Liver (tissue), 9 donors: Measurements from ENCODE around the gene ECHS1. TPM values are rescaled to one million over a fixed set of nuclear protein-coding genes. Genes with fewer than 3 reads are reported as not detected.
A peak's percentile ranks its signal among the peaks of the same experiment; 100 is the strongest.

Experiments
- DNase-seq: peaks from one replicate; pipeline ENCODE4 v3.0.0-alpha.2; 2017; ENCODE audit warnings: low spot score
- H3K27ac ChIP-seq, 2 donors: one replicate each; pipeline ENCODE4 v1.7.0; 2013; ENCODE audit warnings: inconsistent platforms in 2 of 2, low read length in 2 of 2, control low read depth in 1 of 2, low read depth in 1 of 2, mild to moderate bottlenecking in 1 of 2
- H3K27me3 ChIP-seq, 4 donors: one replicate each; pipeline versions ENCODE4 v1.6.1 to v1.7.0; 2013; ENCODE audit warnings: low read length in 3 of 4, inconsistent platforms in 1 of 4, mild to moderate bottlenecking in 1 of 4, moderate library complexity in 1 of 4; ENCODE audit not compliant: control insufficient read depth in 4 of 4, insufficient read depth in 4 of 4
- H3K36me3 ChIP-seq, 4 donors: one replicate each; pipeline versions ENCODE4 v1.6.1 to v1.7.0; 2013; ENCODE audit warnings: low read length in 3 of 4, mild to moderate bottlenecking in 3 of 4, low read depth in 1 of 4, moderate library complexity in 1 of 4; ENCODE audit not compliant: control insufficient read depth in 4 of 4, insufficient read depth in 3 of 4
- H3K4me1 ChIP-seq, 4 donors: one replicate each; pipeline versions ENCODE4 v1.6.1 to v1.7.0; 2013; ENCODE audit warnings: low read length in 3 of 4, mild to moderate bottlenecking in 3 of 4, moderate library complexity in 1 of 4; ENCODE audit not compliant: control insufficient read depth in 4 of 4, insufficient read depth in 4 of 4
- H3K4me3 ChIP-seq, 3 donors: one replicate each; pipeline versions ENCODE4 v1.6.1 to v1.7.0; 2013; ENCODE audit warnings: low read length in 3 of 3, control low read depth in 1 of 3, low read depth in 1 of 3, mild to moderate bottlenecking in 1 of 3
- H3K9ac ChIP-seq, 2 donors: one replicate each; pipeline ENCODE4 v1.7.0; 2013; ENCODE audit warnings: low read length in 2 of 2, mild to moderate bottlenecking in 2 of 2, moderate library complexity in 2 of 2, control low read depth in 1 of 2, low read depth in 1 of 2
- H3K9me3 ChIP-seq, 4 donors: one replicate each; pipeline versions ENCODE4 v1.6.1 to v1.7.0; 2013; ENCODE audit warnings: low read length in 3 of 4; ENCODE audit not compliant: control insufficient read depth in 4 of 4
- ATF3 ChIP-seq: IDR thresholded peaks from 2 replicates; pipeline ENCODE4 v1.6.1; 2016; ENCODE audit warnings: antibody characterized with exemption
- FOXA1 ChIP-seq: IDR thresholded peaks from 2 replicates; pipeline ENCODE4 v1.6.1; 2016; ENCODE audit warnings: antibody characterized with exemption
- FOXA2 ChIP-seq: IDR thresholded peaks from 2 replicates; pipeline ENCODE4 v1.6.1; 2016; ENCODE audit warnings: antibody characterized with exemption
- GABPA ChIP-seq, 2 donors: IDR thresholded peaks in 1 of 2; conservative IDR thresholded peaks in 1 of 2; 2 replicates each; pipeline ENCODE4 v1.6.1; 2016; ENCODE audit warnings: antibody characterized with exemption in 2 of 2, mild to moderate bottlenecking in 1 of 2, moderate library complexity in 1 of 2
- HNF4A ChIP-seq, 2 donors: conservative IDR thresholded peaks; 2 replicates each; pipeline ENCODE4 v1.6.1; 2016; ENCODE audit warnings: antibody characterized with exemption in 2 of 2, mild to moderate bottlenecking in 2 of 2
- HNF4G ChIP-seq: IDR thresholded peaks from 2 replicates; pipeline ENCODE4 v1.6.1; 2016; ENCODE audit warnings: antibody characterized with exemption
- JUND ChIP-seq, 2 donors: IDR thresholded peaks; 2 replicates each; pipeline ENCODE4 v1.6.1; 2016; ENCODE audit warnings: antibody characterized with exemption in 2 of 2
- MAX ChIP-seq: IDR thresholded peaks from 2 replicates; pipeline ENCODE4 v1.6.1; 2016; ENCODE audit warnings: antibody characterized with exemption
- NR2F2 ChIP-seq: IDR thresholded peaks from 2 replicates; pipeline ENCODE4 v1.6.1; 2016; ENCODE audit warnings: antibody characterized with exemption
- RAD21 ChIP-seq, 2 donors: IDR thresholded peaks; 2 replicates each; pipeline ENCODE4 v1.6.1; 2016; ENCODE audit warnings: antibody characterized with exemption in 2 of 2, mild to moderate bottlenecking in 2 of 2
- REST ChIP-seq: IDR thresholded peaks from 2 replicates; pipeline ENCODE4 v1.6.1; 2016; ENCODE audit warnings: antibody characterized with exemption, mild to moderate bottlenecking
- RXRA ChIP-seq, 2 donors: IDR thresholded peaks; 2 replicates each; pipeline ENCODE4 v1.6.1; 2017 to 2018; ENCODE audit warnings: antibody characterized with exemption in 2 of 2, mild to moderate bottlenecking in 1 of 2
- SP1 ChIP-seq: IDR thresholded peaks from 2 replicates; pipeline ENCODE4 v1.6.1; 2018; ENCODE audit warnings: antibody characterized with exemption, mild to moderate bottlenecking
- YY1 ChIP-seq: IDR thresholded peaks from 2 replicates; pipeline ENCODE4 v1.6.1; 2016; ENCODE audit warnings: antibody characterized with exemption, mild to moderate bottlenecking
- WGBS: extraction: QIAGEN DNeasy Blood & Tissue Kit; methylation state at CpG from one replicate; pipeline ENCODE4 v1.1.7; 2013; 5-methylcytosine and 5-hydroxymethylcytosine counted together
- polyA plus RNA-seq, 2 donors: library from polyadenylated mRNA; stranded (reverse) in 1 of 2; unstranded in 1 of 2; fragments of 200-250 nt in 1 of 2; fragments of >200 nt in 1 of 2; fragmentation: Nextera tagmentation in 1 of 2; extraction: Ambion mirVana in 1 of 2; gene quantifications; one replicate each; pipeline versions ENCODE4 v1.2.1 to v1.2.3, GENCODE V29; 2013 to 2015
- total RNA-seq, 2 donors: library from RNA; depleted of rRNA; stranded (reverse); fragments of >200 nt; gene quantifications; one replicate each; pipeline ENCODE4 v1.2.3, GENCODE V29; 2014
- donor health status: healthy.
- donor health status: healthy.
- donor health status: healthy.
- donor health status: healthy.
- donor health status: healthy.

ECHS1 gene
- total and polyA plus RNA-seq, 4 donors = 41.5 to 849 (median 354) TPM

- 71% methylated on average over 24 of the region's 24 CpGs for WGBS
- Histone ChIP-seq H3K9me3 (no peaks in the 10 kb centered on the region), H3K27me3 (no peaks in the 10 kb centered on the region), H3K9ac (no peak overlapping the region), H3K36me3 (peaks cover 0 to 2% (median 0%) of the 10 kb centered on the region in 4 donors), H3K4me3 (no peak overlapping the region), H3K4me1 (peaks cover 27 to 94% (median 83%) of the 10 kb centered on the region in 4 donors), H3K27ac (no peak overlapping the region)
- no peak for DNase-seq
- peak in 1 of 2 donors; percentile 25 for TF ChIP-seq RAD21 (IDR thresholded peaks at IDR 0.05)
- no peak for TF ChIP-seq HNF4G
Observed at GRCh38 chr10:133351408-133352318, 21.5 kb downstream of the ECHS1 start.

- Histone ChIP-seq H3K9ac (no peak overlapping the region), H3K4me1 (peaks cover 27 to 89% (median 76%) of the 10 kb centered on the region in 4 donors), H3K4me3 (no peak overlapping the region), H3K36me3 (peaks cover 0 to 2% (median 0%) of the 10 kb centered on the region in 4 donors), H3K9me3 (no peaks in the 10 kb centered on the region), H3K27ac (peak overlapping the region; percentile 60 to 73), H3K27me3 (no peaks in the 10 kb centered on the region)
- WGBS = 23% methylated on average over 13 of the region's 13 CpGs
- TF ChIP-seq NR2F2 (peak; percentile 17), HNF4A (conservative IDR thresholded peaks at IDR 0.05) (peak; percentile 50 to 65), SP1 (peak; percentile 77), FOXA2 (no peak), MAX (no peak), JUND (IDR thresholded peaks at IDR 0.05) (no peak), HNF4G (no peak), REST (peak; percentile 52), FOXA1 (no peak), YY1 (no peak), RXRA (IDR thresholded peaks at IDR 0.05) (peak; percentile 65 to 82), RAD21 (IDR thresholded peaks at IDR 0.05) (peak; percentile 13 to 16), GABPA (IDR thresholded peaks at IDR 0.05 in 1 of 2, conservative IDR thresholded peaks at IDR 0.05 in 1 of 2) (peak in 1 of 2 donors; percentile 14)
- no peak for DNase-seq
Observed at GRCh38 chr10:133350950-133351329, 22.2 kb downstream of the ECHS1 start.

- Histone ChIP-seq H3K4me1 (peaks cover 24 to 84% (median 71%) of the 10 kb centered on the region in 4 donors), H3K9me3 (no peaks in the 10 kb centered on the region), H3K27me3 (no peaks in the 10 kb centered on the region), H3K27ac (peak overlapping the region; percentile 60 to 73), H3K36me3 (peaks cover 0 to 2% (median 0%) of the 10 kb centered on the region in 4 donors), H3K4me3 (no peak overlapping the region), H3K9ac (no peak overlapping the region)
- 47% methylated on average over 12 of the region's 12 CpGs for WGBS
- TF ChIP-seq FOXA2 (no peak), MAX (no peak), GABPA (IDR thresholded peaks at IDR 0.05 in 1 of 2, conservative IDR thresholded peaks at IDR 0.05 in 1 of 2) (no peak), NR2F2 (no peak), RXRA (IDR thresholded peaks at IDR 0.05) (peak in 1 of 2 donors; percentile 84), ATF3 (no peak), REST (no peak), RAD21 (IDR thresholded peaks at IDR 0.05) (no peak)
- no peak for DNase-seq
Observed at GRCh38 chr10:133350283-133350949, 22.7 kb downstream of the ECHS1 start.
